ENCODE measurements around the gene SLC25A29. TPM values are rescaled to one million over a fixed set of nuclear protein-coding genes. Genes with fewer than 3 reads are reported as not detected.

The SLC25A29 gene
- 38.0 and 50.6 TPM in 2 replicates for total RNA-seq

GRCh38 chr14:100306101-100306997 is at the start of gene SLC25A29:
TSS of gene SLC25A29 (minus strand) at chr14:100306444. CDS start at chr14:100306232, 212 bp downstream.

GRCh38 chr14:100323121-100323941 is 17.1 kb upstream of the SLC25A29 start, which contains the start of gene SLC25A47:
TSS of gene SLC25A47 (plus strand) at chr14:100323339. CDS start at chr14:100323415, 76 bp downstream.

Other genes starting within 250 kb of the SLC25A29 start
- 12.0 and 16.0 TPM in 2 replicates for gene EVL, start 241.0 kb downstream of the SLC25A29 start, total RNA-seq
- under 0.01 and 0.15 TPM in 2 replicates for gene DEGS2, start 146.8 kb downstream of the SLC25A29 start, total RNA-seq
- gene YY1, start 67.3 kb downstream of the SLC25A29 start, total RNA-seq: 37.4 and 57.0 TPM in 2 replicates
- not detected in 2 replicates for gene SLC25A47, start 16.9 kb upstream of the SLC25A29 start, total RNA-seq
- 12.7 and 15.5 TPM in 2 replicates for gene WDR25, start 70.0 kb upstream of the SLC25A29 start, total RNA-seq

Data from epithelial cell of umbilical artery (primary cell).